Smooth muscle cell (in vitro differentiated cells): ENCODE measurements around the gene RLBP1. TPM values are rescaled to one million over a fixed set of nuclear protein-coding genes. Genes with fewer than 3 reads are reported as not detected.

Experiments used
- DNase-seq: peaks from one replicate; lab custom pipeline; 2025; ENCODE audit not compliant: unreplicated experiment; lab: John Stamatoyannopoulos, UW
- H2AFZ ChIP-seq: fragments of 200-600 bp; sonication (generic); 2 replicates; pipeline ENCODE4 v1.6.0; 2016; ENCODE audit warnings: antibody characterized with exemption, low read depth, mild to moderate bottlenecking
- H3F3A ChIP-seq: fragments of 200-600 bp; sonication (generic); 2 replicates; pipeline ENCODE4 v1.6.0; 2017; ENCODE audit warnings: antibody characterized with exemption, low read depth
- H3K27ac ChIP-seq: fragments of 200-600 bp; sonication (generic); 2 replicates; pipeline ENCODE4 v1.5.1; 2016; ENCODE audit warnings: low read depth, mild to moderate bottlenecking
- H3K27me3 ChIP-seq: fragments of 200-600 bp; sonication (generic); 2 replicates; pipeline ENCODE4 v1.6.1; 2016; ENCODE audit warnings: low read depth, mild to moderate bottlenecking
- H3K36me3 ChIP-seq: fragments of 200-600 bp; sonication (generic); 2 replicates; pipeline ENCODE4 v1.5.1; 2016; ENCODE audit warnings: low read depth
- H3K4me1 ChIP-seq: fragments of 200-600 bp; sonication (generic); 2 replicates; pipeline ENCODE4 v1.5.1; 2016; ENCODE audit warnings: low read depth
- H3K4me2 ChIP-seq: fragments of 200-600 bp; sonication (generic); 2 replicates; pipeline ENCODE4 v1.6.0; 2016; ENCODE audit warnings: mild to moderate bottlenecking
- H3K4me3 ChIP-seq: fragments of 200-600 bp; sonication (generic); 2 replicates; pipeline ENCODE4 v1.5.1; 2016; ENCODE audit warnings: mild to moderate bottlenecking
- H3K79me2 ChIP-seq: fragments of 200-600 bp; sonication (generic); 2 replicates; pipeline ENCODE4 v1.6.0; 2016; ENCODE audit warnings: low read depth, mild to moderate bottlenecking
- H3K9ac ChIP-seq: fragments of 200-600 bp; sonication (generic); 2 replicates; pipeline ENCODE4 v1.6.0; 2016; ENCODE audit warnings: low read depth
- H3K9me3 ChIP-seq: fragments of 200-600 bp; sonication (generic); replicated peaks from 2 replicates; pipeline ENCODE4 v1.5.1; 2016; ENCODE audit warnings: low read depth
- H4K20me1 ChIP-seq: fragments of 200-600 bp; sonication (generic); 2 replicates; pipeline ENCODE4 v1.6.0; 2016; ENCODE audit warnings: low read depth
- CTCF ChIP-seq: fragments of 200-600 bp; sonication (generic); IDR thresholded peaks from 2 replicates; pipeline ENCODE4 v1.5.1; 2017; ENCODE audit warnings: borderline replicate concordance, mild to moderate bottlenecking, antibody characterized with exemption; ENCODE audit not compliant: insufficient read depth, poor library complexity, severe bottlenecking
- WGBS: methylation state at CpG from one replicate; pipeline ENCODE4 v1.1.7; 2016; ENCODE audit warnings: low lambda C conversion rate; 5-methylcytosine and 5-hydroxymethylcytosine counted together
- polyA plus RNA-seq: library from polyadenylated mRNA; unstranded; fragments of >200 nt; fragmentation: Nextera tagmentation; extraction: Ambion mirVana; gene quantifications from 2 replicates; pipeline ENCODE4 v1.2.1, GENCODE V29; 2016
- total RNA-seq: library from RNA; depleted of rRNA; stranded (reverse); fragments of >200 nt; gene quantifications from 2 replicates; pipeline ENCODE4 v1.2.3, GENCODE V29; 2014

RLBP1 gene
- total and polyA plus RNA-seq, 2 experiments from 2014 or later = not detected

- Histone ChIP-seq H3K4me3 (no peak overlapping the region), H3F3A (no peaks in the 10 kb centered on the region), H2AFZ (no peak overlapping the region), H3K9ac (no peak overlapping the region), H3K4me2 (no peak overlapping the region), H3K36me3 (no peaks in the 10 kb centered on the region), H4K20me1 (no peaks in the 10 kb centered on the region), H3K79me2 (no peaks in the 10 kb centered on the region), H3K4me1 (peaks cover 4% of the 10 kb centered on the region), H3K27ac (no peak overlapping the region), H3K27me3 (peaks cover 7% of the 10 kb centered on the region), H3K9me3 (no peaks in the 10 kb centered on the region)
- WGBS = 89% methylated on average over 5 of the region's 5 CpGs
- no peak for TF ChIP-seq CTCF
- no peak for DNase-seq
Measured at GRCh38 chr15:89225588-89225987, 4.2 kb upstream of the RLBP1 start.

- H3K9ac ChIP-seq = no peak overlapping the region
- peaks cover 4% of the 10 kb centered on the region for H3K4me1 ChIP-seq
- no peak overlapping the region for H3K4me2 ChIP-seq
- DNase-seq = no peak
- H3K79me2 ChIP-seq = no peaks in the 10 kb centered on the region
- TF ChIP-seq CTCF = no peak
- H3K27ac ChIP-seq = no peak overlapping the region
- no peaks in the 10 kb centered on the region for H4K20me1 ChIP-seq
- no peaks in the 10 kb centered on the region for H3K9me3 ChIP-seq
- H3K4me3 ChIP-seq = no peak overlapping the region
- no peak overlapping the region for H2AFZ ChIP-seq
- peaks cover 14% of the 10 kb centered on the region for H3K27me3 ChIP-seq
- WGBS = 91% methylated on average over 8 of the region's 8 CpGs
- no peaks in the 10 kb centered on the region for H3F3A ChIP-seq
- H3K36me3 ChIP-seq = no peaks in the 10 kb centered on the region
Measured at GRCh38 chr15:89218531-89218930, 2.8 kb downstream of the RLBP1 start.

- Histone ChIP-seq H3K4me3 (no peak overlapping the region), H4K20me1 (no peaks in the 10 kb centered on the region), H3K79me2 (no peaks in the 10 kb centered on the region), H3K4me1 (peaks cover 4% of the 10 kb centered on the region), H3K9ac (no peak overlapping the region), H3K9me3 (no peaks in the 10 kb centered on the region), H3K36me3 (no peaks in the 10 kb centered on the region), H3F3A (no peaks in the 10 kb centered on the region), H3K4me2 (no peak overlapping the region), H3K27me3 (peaks cover 14% of the 10 kb centered on the region), H2AFZ (no peak overlapping the region), H3K27ac (no peak overlapping the region)
- TF ChIP-seq CTCF = no peak
- WGBS = 74% methylated on average over 6 of the region's 6 CpGs
- DNase-seq = no peak
Measured at GRCh38 chr15:89217686-89218376, 3.5 kb downstream of the RLBP1 start.

- Histone ChIP-seq H3K27ac (no peak overlapping the region), H3K79me2 (no peaks in the 10 kb centered on the region), H4K20me1 (no peaks in the 10 kb centered on the region), H3K9me3 (no peaks in the 10 kb centered on the region), H3F3A (no peaks in the 10 kb centered on the region), H3K4me1 (peaks cover 4% of the 10 kb centered on the region), H3K4me3 (no peak overlapping the region), H3K36me3 (no peaks in the 10 kb centered on the region), H3K4me2 (no peak overlapping the region), H3K27me3 (peaks cover 14% of the 10 kb centered on the region), H2AFZ (no peak overlapping the region), H3K9ac (no peak overlapping the region)
- TF ChIP-seq CTCF = no peak
- WGBS = 94% methylated on average over 20 of the region's 20 CpGs
- no peak for DNase-seq
Measured at GRCh38 chr15:89217031-89217430, 4.3 kb downstream of the RLBP1 start.
